K562 (cell line): ENCODE measurements around the gene CCDC178. TPM values are rescaled to one million over a fixed set of nuclear protein-coding genes. Genes with fewer than 3 reads are reported as not detected.

Experiments used
- ATAC-seq: fragments of 200-7000 bp; cut with Tn5 transposase; 3 replicates; pipeline ENCODE4 v1.9.1; 2020; ENCODE audit warnings: moderate library complexity
- BruUV-seq: library from RNA; stranded (reverse); fragments of 400-500 nt; replicated peaks from 2 replicates; lab custom pipeline; 2021; lab: Mats Ljungman, UMichigan
- CTCF ChIA-PET: fragments of 300-600 bp; formaldehyde crosslinking; extraction: SDS; loops from one replicate; lab custom pipeline; 2021; ENCODE audit warnings: low intra/inter-chr PET ratio; lab: Yijun Ruan, JAX
- POLR2A ChIA-PET: fragments of 300-600, 350-650 bp; sonication (Branson Sonifier 250); formaldehyde crosslinking; extraction: SDS; loops from one replicate; lab custom pipeline; 2021; ENCODE audit warnings: antibody characterized with exemption, inconsistent platforms; lab: Yijun Ruan, JAX
- DNase-seq, 4 experiments: peaks; one replicate each; pipeline versions ENCODE4 v3.0.0 to v3.0.0-alpha.2; 2011 to 2018; ENCODE audit warnings: low spot score in 3 of 4, mixed read lengths in 3 of 4; ENCODE audit errors: extremely low read depth in 1 of 4
- FAIRE-seq: peaks from 2 replicates; lab custom pipeline; 2011; peaks lifted over from hg19 to GRCh38; lab: Jason Lieb, UNC
- H2AFZ ChIP-seq: 2 replicates; pipeline ENCODE4 v1.6.0; 2011; ENCODE audit warnings: low read depth, low read length, control low read depth, inconsistent platforms
- H3K27ac ChIP-seq: fragments of 200-600 bp; 3 replicates; pipeline ENCODE4 v1.8.0; 2011; ENCODE audit warnings: low read depth, mild to moderate bottlenecking, control low read depth, inconsistent platforms, low read length, moderate library complexity, mixed read lengths; ENCODE audit errors: extremely low read depth
- H3K27me3 ChIP-seq, 2 experiments: fragments of 300-600 bp in 1 of 2; 2 replicates in 1 of 2; 3 replicates in 1 of 2; pipeline versions ENCODE4 v1.6.0 to v1.8.0; 2011; ENCODE audit warnings: inconsistent platforms in 2 of 2, low read length in 2 of 2, mild to moderate bottlenecking in 1 of 2, mixed read lengths in 1 of 2, moderate library complexity in 1 of 2; ENCODE audit not compliant: control insufficient read depth in 2 of 2, insufficient read depth in 2 of 2
- H3K36me3 ChIP-seq: fragments of 300-600 bp; 3 replicates; pipeline ENCODE4 v1.8.0; 2011; ENCODE audit warnings: mild to moderate bottlenecking, low read length, inconsistent platforms; ENCODE audit not compliant: control insufficient read depth, insufficient read depth
- H3K4me1 ChIP-seq, 2 experiments: fragments of 200-600 bp in 1 of 2; replicated peaks in 1 of 2; 2 replicates in 1 of 2; 3 replicates in 1 of 2; pipeline versions ENCODE4 v1.5.1 to v1.8.0; 2011; ENCODE audit warnings: inconsistent platforms in 2 of 2, low read length in 2 of 2, mild to moderate bottlenecking in 1 of 2, mixed read lengths in 1 of 2, moderate library complexity in 1 of 2; ENCODE audit not compliant: control insufficient read depth in 2 of 2, insufficient read depth in 2 of 2
- H3K4me2 ChIP-seq: 2 replicates; pipeline ENCODE4 v1.6.1; 2011; ENCODE audit warnings: low read length, control low read depth, inconsistent platforms, mixed read lengths; ENCODE audit not compliant: insufficient read depth
- H3K4me3 ChIP-seq: fragments of 200-600 bp; sonication (generic), shearing (Covaris generic); 2 replicates; pipeline ENCODE4 v1.5.1; 2016; ENCODE audit warnings: control low read depth, inconsistent platforms
- H3K79me2 ChIP-seq: fragments of 200-600 bp; 3 replicates; pipeline ENCODE4 v1.8.0; 2011; ENCODE audit warnings: low read length, inconsistent platforms; ENCODE audit not compliant: control insufficient read depth, insufficient read depth
- H3K9ac ChIP-seq, 2 experiments: 2 replicates each; pipeline versions ENCODE4 v1.6.0 to v1.6.1; 2011; ENCODE audit warnings: low read depth in 2 of 2, low read length in 2 of 2, control low read depth in 1 of 2, inconsistent platforms in 1 of 2, mild to moderate bottlenecking in 1 of 2, mixed read lengths in 1 of 2; ENCODE audit not compliant: insufficient read depth in 1 of 2
- H3K9me1 ChIP-seq: one replicate; pipeline ENCODE4 v1.6.0; 2011; ENCODE audit warnings: inconsistent platforms, mild to moderate bottlenecking, low read length, moderate library complexity; ENCODE audit not compliant: control insufficient read depth, insufficient read depth
- H3K9me3 ChIP-seq: replicated peaks from 2 replicates; pipeline ENCODE4 v1.5.1; 2011; ENCODE audit warnings: low read depth, low read length, inconsistent platforms; ENCODE audit not compliant: control insufficient read depth, insufficient read depth
- H4K20me1 ChIP-seq: replicated peaks from 2 replicates; pipeline ENCODE4 v1.6.1; 2011; ENCODE audit warnings: low read length, inconsistent platforms, mixed read lengths; ENCODE audit not compliant: control insufficient read depth, insufficient read depth
- NFATC3 ChIP-seq: fragments of 450-650 bp; IDR thresholded peaks from 2 replicates; pipeline ENCODE4 v1.6.1; 2017; ENCODE audit warnings: mild to moderate bottlenecking
- ZNF551 ChIP-seq: fragments of 250-450 bp; sonication (Bioruptor Pico); IDR thresholded peaks from 2 replicates; pipeline ENCODE4 v1.5.0; 2021; ENCODE audit warnings: mild to moderate bottlenecking, moderate library complexity
- WGBS: fragments of 100-300 bp; shearing (Covaris generic); methylation state at CpG from one replicate; pipeline ENCODE4 v1.1.6; 2016; ENCODE audit warnings: low coverage, mixed read lengths; ENCODE audit not compliant: insufficient coverage; ENCODE audit errors: missing lambda C conversion rate; 5-methylcytosine and 5-hydroxymethylcytosine counted together
- in situ Hi-C: fragments of 300-500 bp; cut with MboI; formaldehyde crosslinking; loops from 4 replicates; pipeline ENCODE4 v1.15.0; 2018; ENCODE audit warnings: inconsistent platforms, mixed read lengths
- intact Hi-C: fragments of 100-400 bp; cut with micrococcal nuclease; formaldehyde crosslinking; loops from 2 replicates; pipeline ENCODE4 v1.14.2; 2022
- polyA plus RNA-seq, 8 experiments: library from polyadenylated mRNA; depleted of rRNA in 4 of 8; stranded (reverse) in 5 of 8; unstranded in 3 of 8; fragments of >200 nt; fragmentation: Nextera tagmentation in 2 of 8; fragmentation: Illumina TruSeq in 1 of 8; extraction: Ambion mirVana in 2 of 8; extraction: Trizol in 1 of 8; gene quantifications; 2 replicates each; pipeline versions ENCODE4 v1.2.1 to v1.2.3, GENCODE V29; 2011 to 2014; ENCODE audit warnings: inconsistent platforms in 1 of 8, missing spikeins in 1 of 8
- total RNA-seq, 7 experiments: library from RNA; depleted of rRNA in 6 of 7; stranded (reverse); fragments of >200 nt in 6 of 7; fragmentation: Illumina TruSeq in 2 of 7; extraction: Trizol in 2 of 7; gene quantifications; 2 replicates each; pipeline versions ENCODE4 v1.2.1 to v1.2.3, GENCODE V29; 2011 to 2021; ENCODE audit warnings: low replicate concordance in 1 of 7

CCDC178 gene
- total and polyA plus RNA-seq, 9 of the 15 experiments (the other 6 are each of a cell fraction or from before 2014, with no cell fraction given), result 0.12 to 0.47 (median 0.15) TPM; not detected in 6

- DNase-seq, result no peak
- H3K36me3 ChIP-seq, result no peaks in the 10 kb centered on the region
- no peak overlapping the region for H3K27ac ChIP-seq
- no peaks in the 10 kb centered on the region for H3K9me1 ChIP-seq
- H3K4me2 ChIP-seq, result no peak overlapping the region
- no peak for TF ChIP-seq NFATC3
- no peaks in the 10 kb centered on the region for H3K9me3 ChIP-seq
- POLR2A ChIA-PET, result no interaction called here
- ATAC-seq, result no peak
- in situ Hi-C loops, result no loop called here
- FAIRE-seq, result no peak
- H3K4me3 ChIP-seq, result no peak overlapping the region
- H3K4me1 ChIP-seq, result no peaks in the 10 kb centered on the region
- no peak overlapping the region for H2AFZ ChIP-seq
- H3K9ac ChIP-seq, result no peak overlapping the region
- intact Hi-C loops, result no loop called here
- no TSS peak for BruUV-seq
- H3K27me3 ChIP-seq, result no peaks in the 10 kb centered on the region
- H4K20me1 ChIP-seq, result no peaks in the 10 kb centered on the region
- CTCF ChIA-PET, result no interaction called here
- no peaks in the 10 kb centered on the region for H3K79me2 ChIP-seq
- 0% methylated on average over 5 of the region's 5 CpGs for WGBS
These were observed 502.9 kb downstream of the CCDC178 start for GRCh38 chr18:32937597-32937996.

GRCh38 chr18:32937066-32937465 lies 503.5 kb downstream of the CCDC178 start:
- Histone ChIP-seq H3K79me2 (no peaks in the 10 kb centered on the region), H3K4me2 (no peak overlapping the region), H3K27me3 (no peaks in the 10 kb centered on the region), H3K27ac (no peak overlapping the region), H3K4me3 (no peak overlapping the region), H3K9me1 (no peaks in the 10 kb centered on the region), H3K9me3 (no peaks in the 10 kb centered on the region), H3K36me3 (no peaks in the 10 kb centered on the region), H2AFZ (no peak overlapping the region), H3K9ac (no peak overlapping the region), H3K4me1 (no peaks in the 10 kb centered on the region), H4K20me1 (no peaks in the 10 kb centered on the region)
- POLR2A ChIA-PET, result no interaction called here
- FAIRE-seq, result no peak
- intact Hi-C loops, result no loop called here
- no peak for ATAC-seq
- DNase-seq, result no peak
- no peak for TF ChIP-seq ZNF551
- BruUV-seq, result no TSS peak
- CTCF ChIA-PET, result no interaction called here
- in situ Hi-C loops, result no loop called here
- 0% methylated on average over 1 of the region's 1 CpG for WGBS
